GM10266 (cell line): ENCODE results near the gene CELF6.

ENCODE experiments used
- DNase-seq: peaks from one replicate; pipeline ENCODE4 v3.0.0; 2012; ENCODE audit errors: extremely low spot score
- TF ChIP-seq, protein P1 (sequence below): IDR thresholded peaks from 2 replicates; pipeline ENCODE4 v1.5.1; 2012; ENCODE audit warnings: mild to moderate bottlenecking, low read depth; ENCODE audit not compliant: control insufficient read depth, insufficient read depth; ENCODE audit errors: missing control alignments

The CELF6 gene

GRCh38 chr15:72319985-72320671, at the start of gene CELF6:
CELF6 (minus strand) TSS chr15:72320157; CDS start chr15:72319874, 283 bp downstream.
- TF ChIP-seq, protein P1, sequence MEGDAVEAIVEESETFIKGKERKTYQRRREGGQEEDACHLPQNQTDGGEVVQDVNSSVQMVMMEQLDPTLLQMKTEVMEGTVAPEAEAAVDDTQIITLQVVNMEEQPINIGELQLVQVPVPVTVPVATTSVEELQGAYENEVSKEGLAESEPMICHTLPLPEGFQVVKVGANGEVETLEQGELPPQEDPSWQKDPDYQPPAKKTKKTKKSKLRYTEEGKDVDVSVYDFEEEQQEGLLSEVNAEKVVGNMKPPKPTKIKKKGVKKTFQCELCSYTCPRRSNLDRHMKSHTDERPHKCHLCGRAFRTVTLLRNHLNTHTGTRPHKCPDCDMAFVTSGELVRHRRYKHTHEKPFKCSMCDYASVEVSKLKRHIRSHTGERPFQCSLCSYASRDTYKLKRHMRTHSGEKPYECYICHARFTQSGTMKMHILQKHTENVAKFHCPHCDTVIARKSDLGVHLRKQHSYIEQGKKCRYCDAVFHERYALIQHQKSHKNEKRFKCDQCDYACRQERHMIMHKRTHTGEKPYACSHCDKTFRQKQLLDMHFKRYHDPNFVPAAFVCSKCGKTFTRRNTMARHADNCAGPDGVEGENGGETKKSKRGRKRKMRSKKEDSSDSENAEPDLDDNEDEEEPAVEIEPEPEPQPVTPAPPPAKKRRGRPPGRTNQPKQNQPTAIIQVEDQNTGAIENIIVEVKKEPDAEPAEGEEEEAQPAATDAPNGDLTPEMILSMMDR, result no peak
- DNase-seq, result peak; percentile 91

- no peak for DNase-seq
- TF ChIP-seq, protein P1, result no peak
Measured at GRCh38 chr15:72368899-72369298, 48.9 kb upstream of the CELF6 start.

DNA sequence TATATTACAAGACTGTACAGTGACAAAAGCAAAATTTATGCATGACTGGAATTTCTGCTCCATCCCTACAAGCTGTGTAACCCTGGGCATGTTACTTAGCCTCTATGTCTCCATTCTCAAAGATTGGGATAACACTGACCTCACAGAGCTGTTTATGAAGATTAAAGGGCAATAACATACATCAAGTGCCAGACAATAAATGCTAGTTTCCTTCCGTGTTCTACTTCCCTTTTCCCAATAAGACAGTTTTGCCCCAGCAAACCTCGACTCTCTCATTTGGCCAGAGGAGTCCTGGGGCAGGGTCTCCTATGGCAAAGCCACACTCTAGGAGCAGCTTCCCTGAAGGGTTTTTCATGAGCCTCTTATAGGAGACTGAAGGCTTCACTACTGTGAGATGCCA, 48.4 kb upstream of the CELF6 start:
- DNase-seq, result no peak

DNA sequence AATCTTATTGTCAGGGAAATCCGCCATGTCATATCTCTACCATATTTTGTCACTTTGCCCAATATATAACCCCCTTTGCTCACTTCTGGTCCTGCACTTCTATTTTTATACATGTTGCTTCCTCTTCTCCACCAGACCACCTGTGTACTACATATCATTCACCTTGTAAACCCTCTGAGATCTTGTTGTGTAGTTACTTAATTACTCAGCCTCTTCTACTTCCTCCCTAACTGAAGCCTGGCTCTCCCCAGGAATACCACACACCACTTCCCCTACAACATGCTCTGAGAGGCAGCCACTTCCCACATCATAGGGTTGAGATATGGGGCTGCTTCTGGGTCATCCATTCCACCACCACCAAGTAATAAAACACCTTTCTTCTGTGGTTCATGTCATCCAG, 45.9 kb upstream of the CELF6 start:
- TF ChIP-seq, protein P1, result no peak
- peak; percentile 44 for DNase-seq

More for the DNA sequence above, 48.4 kb upstream of the CELF6 start:
- TF ChIP-seq, protein P1, result no peak

GRCh38 chr15:72361176-72361575, 41.2 kb upstream of the CELF6 start:
- TF ChIP-seq, protein P1, result no peak
- DNase-seq, result no peak

DNA sequence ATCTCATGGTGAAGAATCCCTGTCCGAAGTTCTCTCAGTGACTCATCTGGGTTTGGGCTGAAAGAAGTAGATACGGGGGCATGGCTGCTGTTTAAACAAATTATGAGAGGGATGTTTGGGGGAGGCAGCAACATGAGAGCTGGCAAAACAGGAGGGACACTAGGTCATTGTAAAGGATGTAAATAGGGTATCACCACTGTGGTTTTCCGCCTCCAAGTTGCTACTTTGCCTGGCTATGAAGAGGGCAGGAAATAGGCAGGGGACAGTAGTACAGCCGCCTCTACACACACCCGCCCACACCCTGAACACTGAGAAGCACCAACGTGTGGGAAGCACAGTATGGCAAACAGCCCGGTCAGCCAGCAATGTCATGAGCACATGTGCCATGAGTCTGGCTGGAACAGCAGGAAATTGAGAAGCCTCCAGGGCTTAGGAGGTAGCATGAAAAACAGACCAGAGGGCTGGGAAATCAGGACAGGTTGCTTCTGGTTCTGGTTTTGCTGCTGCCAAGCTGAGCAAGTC, 38.8 kb upstream of the CELF6 start:
- no peak for DNase-seq
- TF ChIP-seq, protein P1, result no peak

- TF ChIP-seq, protein P1, result no peak
- DNase-seq, result no peak
Measured at GRCh38 chr15:72358121-72358520, 38.2 kb upstream of the CELF6 start.
